Hair follicular keratinocyte (primary cell): Measurements from ENCODE around the gene EIF4A2. TPM values are rescaled to one million over a fixed set of nuclear protein-coding genes. Genes with fewer than 3 reads are reported as not detected.

Experiments used
- total RNA-seq: library from RNA; depleted of rRNA; stranded (reverse); fragments of >200 nt; gene quantifications from 2 replicates; pipeline ENCODE4 v1.2.3, GENCODE V29; 2015

The EIF4A2 gene
- total RNA-seq = 175 and 285 TPM in 2 replicates

DNA sequence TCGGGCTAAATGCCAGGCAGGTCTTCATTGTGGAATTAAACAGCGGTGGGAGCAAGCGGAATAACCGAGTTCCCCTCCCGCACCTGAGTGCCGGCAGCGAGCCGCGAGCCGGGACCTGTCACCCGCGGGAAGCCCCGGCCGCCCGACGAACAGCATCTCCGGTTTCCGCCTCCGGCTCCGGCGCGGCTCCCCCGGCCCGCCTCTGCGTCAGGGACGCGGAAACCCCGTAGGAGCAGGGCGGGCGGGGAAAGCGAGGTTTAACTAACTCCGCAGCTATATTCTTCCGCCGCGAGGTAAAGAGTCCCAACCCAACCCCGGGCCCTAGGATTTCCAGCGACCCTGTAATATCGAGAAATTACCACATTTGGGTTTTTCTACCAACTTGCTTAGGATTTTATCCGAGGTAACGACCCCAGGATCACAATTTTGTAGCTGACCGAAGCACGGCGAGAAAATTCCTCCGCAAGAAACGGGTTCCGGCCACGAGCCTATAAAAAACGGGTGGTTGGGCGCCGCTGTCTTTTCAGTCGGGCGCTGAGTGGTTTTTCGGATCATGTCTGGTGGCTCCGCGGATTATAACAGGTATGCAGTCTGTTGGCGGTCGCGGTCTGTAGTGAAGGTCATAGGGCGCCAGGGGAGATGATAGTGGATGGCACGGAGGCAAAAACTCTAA is at the start of gene EIF4A2:
Gene EIF4A2, plus strand, starts transcription at position 520 of the 673 bp plus-strand sequence. Its CDS starts 34 bp downstream, at position 554.

DNA sequence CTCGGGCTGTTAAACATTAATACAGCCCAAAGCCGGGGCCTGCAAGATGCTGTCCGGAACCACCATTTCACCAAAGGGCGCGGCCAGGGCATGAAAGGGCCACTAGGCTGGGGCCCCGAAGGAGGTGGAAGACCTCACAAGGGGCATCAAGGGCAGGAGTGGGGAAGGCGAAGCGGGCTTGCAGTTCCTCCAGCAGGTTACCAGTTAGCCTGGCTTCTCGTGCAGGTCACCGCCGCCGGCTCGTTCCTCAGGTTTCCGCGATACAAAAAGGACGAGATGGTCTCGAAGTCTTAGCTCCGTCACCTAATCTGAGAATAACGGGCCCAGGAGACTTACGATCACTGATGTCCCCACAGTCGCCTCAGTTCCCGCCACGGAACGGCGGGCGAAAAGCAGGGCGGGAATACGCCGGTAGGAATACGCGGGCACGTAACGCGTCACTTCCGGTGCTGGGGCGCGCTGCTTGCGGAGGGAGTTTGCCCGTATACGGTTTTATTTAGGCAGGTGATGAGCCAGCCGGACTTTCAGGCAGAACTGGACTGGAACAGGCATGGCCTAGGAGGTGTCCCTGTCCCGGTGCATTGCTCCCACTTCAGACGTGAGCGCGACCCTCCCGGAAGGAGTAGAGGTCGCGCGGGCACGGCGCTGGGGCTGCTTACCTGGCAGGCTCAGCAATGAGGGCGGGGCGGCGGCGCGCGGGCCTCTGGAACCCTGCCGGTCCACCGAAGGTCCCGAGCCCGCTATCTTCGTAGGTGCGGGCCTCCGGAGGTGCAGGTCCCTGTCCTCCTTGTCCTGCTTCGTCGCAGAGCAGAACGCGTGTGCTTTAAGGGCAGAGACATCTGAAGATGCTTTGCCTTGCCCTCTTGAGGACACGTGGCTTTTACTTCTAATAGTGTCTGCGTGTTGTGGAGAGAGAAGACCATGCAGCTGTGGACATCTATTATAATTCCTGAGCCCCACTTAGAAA is 23.0 kb downstream of the EIF4A2 start, which contains the start of gene RFC4:
Gene RFC4, minus strand, starts transcription at position 394 of the 967 bp plus-strand sequence. CDS start 1,769 bp downstream, outside the sequence.

Other genes starting within 250 kb of the EIF4A2 start
- 0.23 and 0.84 TPM in 2 replicates for gene CRYGS, start 239.2 kb upstream of the EIF4A2 start, total RNA-seq
- gene TBCCD1, start 216.2 kb upstream of the EIF4A2 start, total RNA-seq = 10.6 and 12.3 TPM in 2 replicates
- gene DNAJB11, start 212.9 kb upstream of the EIF4A2 start, total RNA-seq = 64.6 and 130 TPM in 2 replicates
- 0.47 TPM in 1 of 2 replicates, not detected in the other for gene AHSG, start 170.5 kb upstream of the EIF4A2 start, total RNA-seq
- gene FETUB, start 143.2 kb upstream of the EIF4A2 start, total RNA-seq = not detected in 2 replicates
- gene HRG, start 117.6 kb upstream of the EIF4A2 start, total RNA-seq = 0.11 TPM in 1 of 2 replicates, not detected in the other
- not detected in 2 replicates for gene KNG1, start 66.2 kb upstream of the EIF4A2 start, total RNA-seq
- 37.5 and 73.3 TPM in 2 replicates for gene RFC4, start 22.9 kb downstream of the EIF4A2 start, total RNA-seq
- gene ADIPOQ, start 59.1 kb downstream of the EIF4A2 start, total RNA-seq = not detected in 2 replicates
- 17.5 and 52.1 TPM in 2 replicates for gene ST6GAL1, start 146.9 kb downstream of the EIF4A2 start, total RNA-seq